Activated CD8-positive, alpha-beta memory T cell treated with anti-CD3 and anti-CD28 coated beads, Interleukin-2, amount 50 U/mL, for 24 hours (primary cell): ENCODE data around the gene EPHA3.

ENCODE experiments used
- DNase-seq: peaks from one replicate; pipeline ENCODE4 v3.0.0-alpha.2; 2020; ENCODE audit errors: extremely low read depth

The EPHA3 gene

DNA sequence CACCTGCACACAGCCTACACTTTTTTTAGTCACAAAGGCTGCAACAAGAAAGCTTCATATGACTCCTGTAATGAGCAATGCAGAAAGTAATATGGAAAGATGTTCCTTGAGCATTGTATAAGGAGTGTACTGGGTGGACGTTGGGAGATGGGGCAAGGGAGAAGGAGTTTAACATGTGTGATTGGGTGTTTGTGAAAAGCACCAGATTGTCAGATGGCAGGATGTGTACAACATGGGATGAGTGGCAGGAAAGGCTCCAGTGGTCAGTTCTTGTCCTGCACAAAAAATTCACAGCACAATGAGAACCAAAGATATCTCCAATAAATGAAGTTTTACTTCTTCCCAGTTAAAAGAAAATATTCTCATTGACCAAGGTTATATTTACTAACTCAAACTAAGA lies 255.1 kb downstream of the EPHA3 start:
- no peak for DNase-seq

DNA sequence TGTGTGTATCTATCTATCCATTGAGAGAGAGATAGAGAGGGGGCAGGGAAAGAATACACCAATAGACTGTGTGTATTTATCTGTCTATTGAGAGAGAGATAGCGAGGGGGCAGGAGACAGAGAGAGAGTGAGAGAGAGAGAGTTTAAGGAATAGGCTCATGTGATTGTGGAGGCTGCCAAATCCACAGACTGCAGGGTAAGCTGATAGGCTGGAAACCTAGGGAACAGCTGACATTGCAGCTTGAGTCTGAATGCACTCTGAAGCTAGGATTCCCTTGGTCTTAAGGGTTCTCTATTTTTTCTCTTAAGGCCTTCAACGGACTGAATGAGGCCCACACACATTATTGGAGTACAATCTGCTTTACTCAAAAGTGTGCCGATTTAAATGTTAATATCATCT lies 255.8 kb downstream of the EPHA3 start:
- no peak for DNase-seq

DNA sequence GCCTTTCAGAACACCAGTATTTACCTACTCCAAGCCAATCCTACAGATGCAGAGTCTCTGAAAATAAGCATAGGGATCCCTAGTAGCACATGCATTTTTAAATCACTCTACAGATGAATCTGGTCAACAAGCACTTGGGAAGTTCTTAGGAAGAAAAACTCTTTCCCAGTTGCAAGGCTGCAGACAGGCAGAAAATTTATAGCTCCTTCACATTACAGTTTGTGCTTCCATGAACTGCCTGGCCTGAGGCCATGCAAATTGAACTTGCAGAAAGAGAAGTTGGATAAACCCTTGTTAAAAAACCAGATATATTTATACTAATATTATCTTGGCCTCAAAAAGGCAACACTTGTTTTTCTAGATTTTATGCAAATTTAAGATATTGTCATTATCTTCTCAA lies 256.9 kb downstream of the EPHA3 start:
- DNase-seq: no peak

DNA sequence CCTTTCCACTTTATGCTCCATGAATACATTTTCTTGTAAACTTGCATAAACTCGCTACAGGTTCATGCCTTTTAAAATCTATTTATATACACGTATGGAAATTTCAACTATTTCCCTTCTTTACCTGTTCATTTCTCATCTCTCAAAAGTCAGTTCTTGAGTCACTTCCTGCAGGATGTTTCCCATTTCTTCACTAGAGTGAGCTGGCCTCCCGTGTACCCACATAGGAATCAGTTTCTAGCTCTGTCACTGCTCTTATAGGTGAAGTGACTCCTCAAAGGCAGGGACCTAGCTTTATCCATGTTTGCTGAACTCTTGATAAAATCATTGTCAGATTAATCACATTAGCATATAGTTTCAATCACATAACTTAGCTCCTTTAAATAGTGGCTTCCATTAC lies 259.7 kb downstream of the EPHA3 start:
- no peak for DNase-seq

DNA sequence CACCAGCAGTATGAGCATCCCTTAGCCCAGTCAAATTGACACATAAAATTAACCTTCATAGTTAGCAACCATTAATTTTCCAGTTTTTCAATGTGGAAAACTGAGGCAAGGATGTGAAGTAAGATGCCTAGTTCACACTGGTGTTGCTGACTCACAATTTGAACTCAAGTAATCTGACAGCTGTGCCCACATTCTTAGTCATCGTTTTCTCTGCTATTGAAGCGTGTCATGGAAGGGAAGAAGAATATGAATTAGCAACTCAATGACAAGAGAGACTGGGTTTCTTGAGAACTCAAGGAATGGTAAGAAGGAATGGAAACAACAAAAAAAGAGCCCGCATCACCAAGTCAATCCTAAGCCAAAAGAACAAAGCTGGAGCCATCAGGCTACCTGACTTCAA lies 261.4 kb downstream of the EPHA3 start:
- no peak for DNase-seq

DNA sequence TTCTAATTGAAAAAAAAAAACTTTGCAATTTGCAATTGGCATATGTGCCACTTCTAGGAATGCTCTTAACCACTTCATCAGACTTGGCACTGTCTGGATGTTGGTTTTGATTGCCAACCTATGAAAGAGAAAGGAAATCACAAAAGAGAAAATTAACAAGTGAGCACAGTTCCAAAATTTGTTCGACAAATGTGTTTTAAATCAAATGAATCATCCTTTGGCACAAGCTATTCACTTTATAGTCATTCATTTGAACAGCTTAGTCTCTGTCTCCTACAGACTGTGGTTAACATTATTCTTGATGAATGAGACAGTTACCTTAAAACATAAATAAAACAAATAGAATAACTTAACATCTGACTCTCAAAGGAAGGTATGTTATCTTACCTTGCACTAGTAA lies 265.0 kb downstream of the EPHA3 start:
- DNase-seq: no peak

DNA sequence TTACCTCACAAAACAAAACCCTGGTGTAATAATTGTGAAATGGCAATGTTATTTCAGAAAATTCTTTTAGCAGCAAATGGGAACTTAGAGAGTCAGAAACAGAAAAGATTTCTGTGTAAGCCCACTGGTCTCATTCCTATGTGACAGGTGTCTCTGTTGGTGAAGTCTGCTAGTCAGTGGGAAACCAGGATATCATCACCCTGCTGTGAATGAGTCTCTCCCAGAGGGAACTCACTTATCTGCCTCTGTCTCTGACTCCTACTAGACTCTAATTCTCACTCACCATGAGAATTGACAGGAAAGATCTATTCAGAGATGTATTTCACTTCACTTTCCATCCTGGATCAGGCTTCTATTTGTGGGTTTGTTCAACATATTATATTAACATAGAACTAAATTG lies 266.0 kb downstream of the EPHA3 start:
- DNase-seq: no peak

DNA sequence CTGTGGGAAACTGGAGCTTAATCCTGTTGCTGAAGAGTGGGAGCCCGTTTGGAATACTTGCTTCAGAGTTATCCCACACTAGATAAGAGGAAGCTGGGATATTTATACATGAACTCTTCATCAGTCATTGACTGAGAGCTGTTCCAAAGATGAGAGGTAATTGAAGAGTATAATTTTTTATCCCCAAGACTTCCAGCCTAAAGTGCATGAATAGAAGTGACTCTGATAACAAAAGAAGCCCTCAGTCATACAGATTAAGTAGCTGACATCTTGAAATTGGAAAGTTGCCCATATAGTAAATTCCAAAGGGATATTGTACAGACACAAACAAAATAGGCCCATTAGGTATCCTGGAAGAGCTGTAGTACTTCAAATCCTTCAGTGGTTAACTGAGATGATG lies 268.0 kb downstream of the EPHA3 start:
- DNase-seq: no peak

DNA sequence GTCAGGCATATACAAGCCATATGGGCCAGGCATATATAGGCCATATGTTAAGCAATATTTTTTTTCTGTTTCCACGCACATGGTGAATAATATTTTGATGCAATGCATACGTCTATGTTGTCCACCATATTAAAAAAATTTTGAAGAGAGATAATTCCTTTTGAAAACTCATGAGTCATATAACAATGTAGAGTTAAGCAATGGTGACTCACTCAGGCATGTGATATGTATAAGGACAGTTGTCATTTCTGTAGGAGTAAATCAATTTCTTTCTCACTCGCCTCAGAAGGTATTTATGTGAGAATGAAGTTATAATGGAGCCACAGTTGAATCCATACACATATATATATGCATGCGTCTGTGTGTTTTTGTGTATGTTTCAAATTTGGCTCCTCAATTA lies 272.6 kb downstream of the EPHA3 start:
- no peak for DNase-seq

DNA sequence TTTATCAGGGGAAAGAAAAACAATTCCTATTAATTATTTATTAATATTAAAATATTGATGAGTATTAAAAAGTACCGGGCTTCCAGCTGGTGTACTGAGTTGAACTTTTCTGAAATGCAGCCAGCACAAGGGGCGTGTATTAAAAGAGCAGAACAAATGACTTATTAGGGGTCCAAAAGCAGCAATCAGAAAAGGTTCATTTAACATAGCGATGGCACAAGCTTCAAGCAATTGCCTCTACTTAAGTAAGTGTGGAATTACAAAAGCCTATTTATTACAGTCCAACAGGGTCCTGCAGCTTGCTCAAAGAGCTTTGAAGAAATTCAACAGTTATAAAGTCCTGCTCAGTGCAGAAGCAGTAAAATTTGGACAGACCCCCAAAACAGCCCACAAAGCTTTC lies 285.6 kb downstream of the EPHA3 start:
- DNase-seq: no peak

DNA sequence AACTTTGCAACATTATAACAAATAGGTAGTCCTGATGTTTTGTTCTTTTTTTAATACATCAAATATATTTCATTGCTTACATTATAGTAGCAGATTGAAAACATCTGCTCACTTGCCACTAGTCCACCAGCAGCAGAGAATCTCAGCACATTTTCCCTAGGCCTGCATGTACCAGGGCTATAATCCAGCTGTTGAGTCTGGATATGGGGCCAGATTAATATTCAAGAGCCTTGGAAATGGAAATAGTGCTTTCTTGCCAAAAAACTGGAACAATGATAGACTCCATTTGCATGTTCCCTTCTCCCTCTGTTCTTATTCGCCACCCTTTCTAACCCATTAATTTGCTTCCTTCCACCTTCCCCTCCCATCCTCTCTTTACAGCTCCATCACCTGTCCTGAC lies 288.0 kb downstream of the EPHA3 start:
- no peak for DNase-seq

DNA sequence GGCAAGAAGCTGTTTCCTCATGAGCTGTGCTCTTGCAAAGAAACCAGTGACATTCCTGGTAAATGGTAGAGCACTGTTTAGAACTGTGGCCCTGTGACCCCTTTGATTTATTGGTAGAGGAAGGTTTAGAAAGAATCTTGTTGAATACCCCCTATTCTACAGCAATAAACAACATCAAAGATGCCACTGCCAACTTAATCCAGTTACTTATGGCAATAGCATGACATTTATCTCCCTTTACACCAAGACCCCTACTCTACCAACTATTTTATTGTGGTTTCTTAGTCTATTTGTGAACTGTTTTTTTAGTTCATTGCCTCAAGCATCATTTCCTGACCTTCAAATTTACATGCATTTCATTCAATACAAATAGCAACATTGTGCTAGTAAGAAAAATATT lies 288.6 kb downstream of the EPHA3 start:
- no peak for DNase-seq

DNA sequence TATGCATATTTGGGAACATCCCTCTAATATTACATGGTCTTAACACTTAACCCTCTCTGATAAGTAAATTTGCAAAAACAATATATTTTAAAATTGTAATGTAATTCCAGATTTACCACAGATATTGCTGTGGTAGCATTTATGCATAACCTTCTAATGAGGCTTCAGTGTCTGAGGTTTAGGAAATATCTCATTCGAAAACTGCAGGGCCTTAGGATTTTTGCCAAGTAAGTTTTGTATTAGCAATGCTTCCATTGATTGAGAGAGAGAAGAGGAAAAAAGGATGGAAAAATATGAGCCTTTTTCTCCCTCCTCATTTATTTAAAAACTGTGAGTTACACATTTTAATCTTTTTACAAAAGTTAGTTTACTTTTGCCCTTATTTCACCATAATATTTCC lies 294.6 kb downstream of the EPHA3 start:
- no peak for DNase-seq

DNA sequence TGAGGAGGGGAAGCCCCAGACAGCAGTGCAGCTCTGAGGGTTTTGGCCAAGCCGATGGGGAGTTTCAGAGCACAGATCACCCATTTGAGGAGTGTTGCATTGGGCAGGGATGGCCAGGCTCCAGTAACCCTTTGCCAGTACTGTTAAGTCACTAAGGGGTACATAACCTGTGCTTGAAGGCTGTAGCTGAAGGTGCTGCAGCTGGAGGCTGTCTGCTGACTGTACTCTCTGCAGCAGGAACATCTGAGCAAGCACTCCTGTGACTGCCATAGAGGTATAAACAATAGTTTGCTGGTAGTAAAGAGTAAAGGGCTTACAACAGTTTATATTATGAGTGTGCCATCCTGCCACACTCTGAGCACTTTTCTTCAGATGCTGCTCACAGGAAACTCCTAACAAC lies 297.8 kb downstream of the EPHA3 start:
- no peak for DNase-seq

DNA sequence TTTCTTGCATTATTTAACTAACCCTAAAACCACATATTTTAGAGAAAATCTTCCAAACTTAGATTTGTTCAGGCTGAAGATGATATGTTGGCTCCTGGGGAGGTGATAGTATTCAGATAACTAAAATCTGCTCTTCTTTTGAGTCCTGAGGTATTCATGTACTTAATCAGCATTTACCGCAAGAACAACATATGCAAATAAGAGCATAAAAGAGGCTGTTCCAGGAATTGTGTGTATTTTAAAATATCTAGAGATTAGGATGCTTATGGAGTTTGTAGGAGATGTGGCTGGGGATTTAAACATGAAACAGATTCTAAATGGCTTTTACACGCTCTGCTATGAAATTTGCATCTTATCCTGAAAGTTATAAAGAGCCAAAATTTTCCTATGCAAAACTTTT lies 298.2 kb downstream of the EPHA3 start:
- no peak for DNase-seq

DNA sequence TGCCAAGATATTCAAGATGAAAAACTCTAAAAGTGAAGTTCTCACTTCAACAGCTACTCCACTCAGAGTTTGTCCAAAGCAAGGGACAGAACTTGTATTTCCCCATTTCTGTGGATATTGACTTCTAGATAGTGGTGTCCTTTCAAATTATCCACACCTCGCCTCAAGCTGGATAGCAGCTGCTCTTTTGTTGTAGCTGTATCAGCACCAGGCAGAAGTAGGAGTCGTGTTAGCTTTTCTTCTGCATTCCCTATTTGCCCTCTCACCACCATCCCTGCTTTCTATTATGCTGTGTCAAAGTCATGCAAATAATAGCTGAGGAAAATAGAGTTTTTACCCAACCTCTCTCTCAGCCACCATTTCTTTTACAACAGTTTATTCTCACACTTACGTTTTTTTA lies 303.8 kb downstream of the EPHA3 start:
- DNase-seq: no peak

DNA sequence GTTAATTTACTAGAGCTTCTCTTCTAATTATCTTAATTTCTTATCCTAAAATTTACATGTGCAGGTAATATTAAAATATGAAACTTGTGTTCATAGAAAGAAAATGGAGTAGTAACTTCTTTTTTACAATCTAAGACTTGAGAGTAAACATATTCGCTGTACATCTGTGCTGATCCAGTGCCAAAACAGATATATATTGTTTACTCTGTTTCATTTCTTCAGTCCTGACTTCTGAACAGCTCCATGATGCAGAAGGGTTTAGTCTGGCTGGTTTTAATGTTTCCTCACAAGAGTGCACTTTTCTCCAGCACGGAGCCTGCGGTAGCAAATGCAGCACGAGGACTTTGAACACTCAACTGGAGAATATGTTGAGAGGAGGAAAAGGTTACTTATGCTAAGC lies 306.8 kb downstream of the EPHA3 start:
- no peak for DNase-seq

DNA sequence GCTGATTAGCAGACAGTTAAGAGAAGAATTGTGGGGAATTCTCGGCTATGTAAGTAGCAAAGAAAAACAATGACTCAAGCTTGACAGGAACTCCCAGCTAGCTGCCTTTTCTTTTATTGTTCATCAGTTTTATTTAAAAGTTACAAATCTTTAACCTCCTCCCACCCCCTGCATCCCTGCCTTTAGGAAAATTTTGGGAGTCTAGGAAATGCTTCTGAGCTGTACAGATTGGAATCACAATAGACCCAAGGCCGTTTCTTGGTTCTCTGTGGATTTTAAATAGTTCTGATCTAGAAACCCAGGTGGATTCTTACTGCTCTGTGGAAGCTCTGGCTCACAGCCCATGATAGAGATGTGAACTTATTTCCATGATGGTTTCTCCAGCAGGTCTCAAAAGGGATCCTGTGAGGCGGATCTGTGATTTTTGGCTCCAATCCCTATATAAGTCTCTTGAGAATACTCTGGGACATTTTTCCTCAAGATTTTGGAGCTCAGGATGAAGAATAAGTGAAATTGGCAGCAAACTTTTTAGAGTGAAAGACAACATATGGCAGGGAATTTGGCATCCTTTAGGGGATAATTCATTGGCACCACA lies 312.3 kb downstream of the EPHA3 start:
- no peak for DNase-seq

DNA sequence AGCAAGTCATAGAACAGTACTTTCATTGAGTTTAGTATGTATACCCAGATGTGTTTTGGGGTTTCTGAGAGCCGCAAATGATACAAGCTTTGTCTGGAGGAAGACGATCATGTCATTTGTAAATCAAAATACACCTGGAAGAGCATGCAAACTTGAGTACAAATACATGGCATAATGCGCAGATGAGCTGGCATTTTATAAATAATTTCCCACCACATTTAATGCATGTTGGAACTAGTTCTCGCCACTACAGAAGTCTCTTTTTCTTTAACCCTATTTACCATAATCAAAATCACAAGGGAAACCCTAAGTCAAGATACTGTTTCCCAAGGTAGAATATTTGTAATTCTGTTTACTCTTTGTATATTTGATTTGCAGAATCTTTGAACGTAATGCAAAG lies 318.6 kb downstream of the EPHA3 start:
- DNase-seq: no peak

DNA sequence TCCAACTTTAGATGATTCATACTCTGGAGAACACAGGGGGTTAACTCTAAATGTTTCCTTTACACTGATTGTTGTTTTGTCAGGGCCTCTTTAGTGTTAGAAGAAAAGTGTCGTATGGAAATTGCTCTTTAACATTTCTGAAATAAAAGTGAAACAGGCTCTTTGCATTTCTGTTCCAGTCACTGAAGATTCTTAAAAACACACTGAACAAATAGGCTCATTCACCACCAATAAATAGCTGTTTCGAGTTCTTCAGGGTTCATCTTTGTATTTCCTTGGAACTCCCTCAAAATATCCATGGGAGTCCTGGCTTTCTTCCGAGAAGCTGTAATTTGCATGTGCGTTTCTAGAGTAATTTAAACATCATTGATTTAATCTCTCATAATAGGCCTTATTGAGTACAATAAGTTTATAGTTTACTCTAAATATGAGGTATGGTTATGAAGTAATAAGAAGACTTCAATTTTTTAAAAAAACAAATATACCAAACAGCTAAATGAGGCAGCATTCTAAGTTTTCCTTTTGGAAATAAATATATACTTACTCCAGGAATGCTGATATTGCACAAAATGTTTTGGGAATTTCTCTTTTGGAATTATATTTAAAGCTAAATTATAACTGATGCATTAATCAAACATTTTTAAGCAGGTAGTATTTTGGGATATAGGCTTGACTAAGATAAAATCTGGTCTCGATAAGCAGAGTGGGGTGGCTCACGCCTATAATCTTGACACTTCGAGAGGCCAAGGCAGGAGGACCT lies 327.4 kb downstream of the EPHA3 start:
- no peak for DNase-seq

DNA sequence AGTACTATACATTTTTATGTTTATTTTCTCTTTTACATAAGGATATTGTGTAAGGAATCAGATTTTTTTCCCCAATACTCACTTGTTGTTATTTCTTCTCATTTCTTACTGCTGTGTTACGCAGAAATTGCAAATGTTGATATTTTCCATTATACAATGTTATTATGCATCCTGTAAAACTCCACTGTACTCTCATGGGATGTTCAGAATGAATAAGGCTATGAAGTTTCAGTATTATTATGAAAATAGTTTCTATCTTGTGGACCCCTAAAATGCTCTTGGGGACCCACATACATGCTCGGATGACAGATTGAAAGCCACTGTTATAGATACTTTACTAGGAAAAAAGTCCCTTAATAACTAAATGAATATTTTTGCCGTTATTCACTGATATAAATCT lies 329.4 kb downstream of the EPHA3 start:
- DNase-seq: no peak

DNA sequence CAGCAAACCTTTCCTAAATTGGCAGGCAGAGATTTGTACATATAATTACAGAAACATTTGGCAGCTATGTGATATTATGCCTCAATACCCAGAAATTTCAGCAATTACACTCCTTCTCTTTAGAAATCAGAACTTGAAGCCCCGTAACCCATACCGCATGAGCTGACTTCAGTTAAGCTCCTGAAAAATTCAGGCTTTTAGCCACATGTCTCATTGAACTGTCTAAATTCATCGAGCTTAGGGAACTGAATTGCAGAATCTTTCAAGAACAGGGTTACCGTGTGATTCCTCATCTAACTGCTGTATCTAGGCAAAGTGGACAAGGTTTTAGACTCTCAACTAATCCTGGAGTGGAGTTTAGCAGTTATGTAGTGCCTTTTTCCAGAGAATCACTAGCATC lies 333.0 kb downstream of the EPHA3 start:
- DNase-seq: no peak

DNA sequence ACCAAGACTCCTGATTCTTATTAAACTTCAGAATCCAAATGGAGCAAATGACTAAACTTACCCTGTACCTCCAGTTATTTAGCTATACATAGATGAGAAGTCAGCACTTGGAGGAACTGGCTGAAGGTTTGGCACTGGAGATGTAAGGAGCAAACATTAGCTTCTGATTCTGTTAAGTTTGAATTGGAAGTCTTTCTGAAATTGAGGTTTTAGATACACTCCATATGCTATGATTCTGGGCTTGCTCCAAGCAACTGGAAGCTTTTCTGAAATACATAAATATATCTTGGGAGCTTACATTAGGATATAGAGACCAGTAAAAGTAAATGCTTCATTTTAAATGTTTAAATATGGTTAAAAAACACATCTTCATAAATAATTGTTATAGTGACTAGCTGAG lies 333.7 kb downstream of the EPHA3 start:
- no peak for DNase-seq

DNA sequence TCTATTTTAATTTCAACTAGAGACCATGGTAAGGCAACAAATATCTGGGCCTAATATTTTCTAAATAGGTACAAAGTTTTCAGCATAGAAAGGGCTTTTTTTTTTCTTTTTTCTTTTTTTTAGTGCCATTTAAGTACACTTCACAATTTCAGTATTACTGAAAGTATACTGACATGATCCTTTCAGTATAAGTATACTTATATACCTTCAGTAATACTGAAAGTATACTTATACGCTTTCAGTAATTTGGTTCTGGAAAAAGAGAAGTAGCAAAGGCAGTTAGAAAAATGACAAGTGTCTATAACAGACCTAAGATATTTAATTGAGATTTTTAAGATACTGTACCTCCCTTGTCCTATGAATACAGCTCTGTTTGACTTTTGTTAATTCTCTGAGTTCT lies 339.2 kb downstream of the EPHA3 start:
- no peak for DNase-seq
